ENCODE data around the gene ATRAID.

Gene ATRAID

GRCh38 chr2:27199241-27199640, 12.6 kb upstream of the ATRAID start:
- peaks cover 39% of the 10 kb centered on the region for H3K36me3 ChIP-seq
- H3K4me3 ChIP-seq (ENCODE audit: low read depth, low read length), result no peak overlapping the region
- TF ChIP-seq CTCF (IDR thresholded peaks at IDR 0.05; ENCODE audit: low read depth, low read length), result no peak
- no peak overlapping the region for H3K27ac ChIP-seq
- no peaks in the 10 kb centered on the region for H3K9me3 ChIP-seq (ENCODE audit: severe bottlenecking)
- no peak for DNase-seq
- no peaks in the 10 kb centered on the region for H3K27me3 ChIP-seq (ENCODE audit: insufficient read depth, low read depth, severe bottlenecking)

- H3K27ac ChIP-seq, result no peak overlapping the region
- DNase-seq, result no peak
- H3K27me3 ChIP-seq (ENCODE audit: insufficient read depth, low read depth, severe bottlenecking), result no peaks in the 10 kb centered on the region
- H3K36me3 ChIP-seq, result peaks cover 63% of the 10 kb centered on the region
- TF ChIP-seq CTCF (IDR thresholded peaks at IDR 0.05; ENCODE audit: low read depth, low read length), result no peak
- H3K4me3 ChIP-seq (ENCODE audit: low read depth, low read length), result no peak overlapping the region
- no peaks in the 10 kb centered on the region for H3K9me3 ChIP-seq (ENCODE audit: severe bottlenecking)
Observed at GRCh38 chr2:27201675-27202074, 10.2 kb upstream of the ATRAID start.

- Histone ChIP-seq H3K36me3 (peaks cover 75% of the 10 kb centered on the region), H3K4me3 (ENCODE audit: low read depth, low read length) (no peak overlapping the region), H3K9me3 (ENCODE audit: severe bottlenecking) (no peaks in the 10 kb centered on the region), H3K27ac (no peak overlapping the region), H3K27me3 (ENCODE audit: insufficient read depth, low read depth, severe bottlenecking) (no peaks in the 10 kb centered on the region)
- no peak for DNase-seq
- TF ChIP-seq CTCF (IDR thresholded peaks at IDR 0.05; ENCODE audit: low read depth, low read length), result no peak
Observed at GRCh38 chr2:27202854-27203253, 9.0 kb upstream of the ATRAID start.

GRCh38 chr2:27203741-27204140, 8.1 kb upstream of the ATRAID start:
- no peak for TF ChIP-seq CTCF (IDR thresholded peaks at IDR 0.05; ENCODE audit: low read depth, low read length)
- Histone ChIP-seq H3K9me3 (ENCODE audit: severe bottlenecking) (no peaks in the 10 kb centered on the region), H3K36me3 (peaks cover 84% of the 10 kb centered on the region), H3K27me3 (ENCODE audit: insufficient read depth, low read depth, severe bottlenecking) (no peaks in the 10 kb centered on the region), H3K4me3 (ENCODE audit: low read depth, low read length) (no peak overlapping the region), H3K27ac (no peak overlapping the region)
- DNase-seq, result no peak

- no peak for TF ChIP-seq CTCF (IDR thresholded peaks at IDR 0.05; ENCODE audit: low read depth, low read length)
- H3K36me3 ChIP-seq, result peaks cover 92% of the 10 kb centered on the region
- H3K4me3 ChIP-seq (ENCODE audit: low read depth, low read length), result no peak overlapping the region
- DNase-seq, result no peak
- no peaks in the 10 kb centered on the region for H3K27me3 ChIP-seq (ENCODE audit: insufficient read depth, low read depth, severe bottlenecking)
- no peaks in the 10 kb centered on the region for H3K9me3 ChIP-seq (ENCODE audit: severe bottlenecking)
- no peak overlapping the region for H3K27ac ChIP-seq
Observed at GRCh38 chr2:27204566-27204965, 7.3 kb upstream of the ATRAID start.

- DNase-seq, result no peak
- peaks cover 92% of the 10 kb centered on the region for H3K36me3 ChIP-seq
- H3K27me3 ChIP-seq (ENCODE audit: insufficient read depth, low read depth, severe bottlenecking), result no peaks in the 10 kb centered on the region
- TF ChIP-seq CTCF (IDR thresholded peaks at IDR 0.05; ENCODE audit: low read depth, low read length), result no peak
- no peaks in the 10 kb centered on the region for H3K9me3 ChIP-seq (ENCODE audit: severe bottlenecking)
- H3K27ac ChIP-seq, result no peak overlapping the region
- H3K4me3 ChIP-seq (ENCODE audit: low read depth, low read length), result no peak overlapping the region
Observed at GRCh38 chr2:27205206-27205605, 6.6 kb upstream of the ATRAID start.
